Measurements from ENCODE around the gene NCOA7.
"Not testable (repeated sequence)": the region's sequence is repeated elsewhere in the genome, so short reads cannot be mapped to it uniquely, and the experiment has no call there.

Gene NCOA7

DNA sequence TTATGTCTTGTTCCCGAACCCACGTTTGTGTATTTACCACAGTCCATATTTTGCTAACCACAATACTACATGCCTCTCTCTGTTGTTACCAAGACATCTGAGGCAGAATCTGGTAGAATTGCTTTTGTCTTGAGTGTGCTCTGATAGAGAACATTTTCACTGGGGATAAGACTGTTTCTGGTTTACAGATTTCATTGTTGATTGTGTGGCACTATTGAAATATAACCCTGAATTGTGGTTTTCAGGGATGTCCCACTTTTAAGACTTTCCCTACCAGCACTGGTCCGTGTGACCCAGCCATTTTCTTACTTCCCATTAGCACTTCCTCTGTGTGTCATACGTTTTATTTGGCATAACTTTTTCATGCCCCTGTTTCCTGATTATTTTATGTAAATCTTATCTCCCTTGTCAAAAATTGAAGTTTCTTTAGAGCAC, 12.2 kb downstream of the NCOA7 start:
- Histone ChIP-seq H3K9ac (ENCODE audit: low read length) (peak overlapping the region; percentile 6; the same call in 1 of the 2 replicates), H4K20me1 (ENCODE audit: low read depth, low read length) (no peaks in the 10 kb centered on the region; the same call in 1 of the 2 replicates), H3K4me2 (ENCODE audit: low read depth, low read length, poor library complexity, severe bottlenecking) (peak overlapping the region; percentile 52), H3K79me2 (ENCODE audit: insufficient read depth, low read length) (peaks cover 88% of the 10 kb centered on the region), H3K9me3 (ENCODE audit: insufficient read depth, low read length) (no peaks in the 10 kb centered on the region), H3K27ac (ENCODE audit: low read depth, low read length) (peak overlapping the region; percentile 61), H3K4me3 (ENCODE audit: insufficient read depth, low read length, poor library complexity, severe bottlenecking) (no peak overlapping the region), H3K9me2 (replicated peaks; ENCODE audit: insufficient read depth, low read length) (no peaks in the 10 kb centered on the region), H3K27me3 (ENCODE audit: low read length) (no peaks in the 10 kb centered on the region), H3K36me3 (ENCODE audit: low read length) (peaks cover 10% of the 10 kb centered on the region), H2AFZ (ENCODE audit: low read depth, low read length, severe bottlenecking) (no peak overlapping the region), H3F3A (ENCODE audit: insufficient read depth) (peaks cover 17% of the 10 kb centered on the region)
- TF ChIP-seq EZH2phosphoT487 (conservative IDR thresholded peaks at IDR 0.05; ENCODE audit: low read length): no peak
- TF ChIP-seq, protein P1, sequence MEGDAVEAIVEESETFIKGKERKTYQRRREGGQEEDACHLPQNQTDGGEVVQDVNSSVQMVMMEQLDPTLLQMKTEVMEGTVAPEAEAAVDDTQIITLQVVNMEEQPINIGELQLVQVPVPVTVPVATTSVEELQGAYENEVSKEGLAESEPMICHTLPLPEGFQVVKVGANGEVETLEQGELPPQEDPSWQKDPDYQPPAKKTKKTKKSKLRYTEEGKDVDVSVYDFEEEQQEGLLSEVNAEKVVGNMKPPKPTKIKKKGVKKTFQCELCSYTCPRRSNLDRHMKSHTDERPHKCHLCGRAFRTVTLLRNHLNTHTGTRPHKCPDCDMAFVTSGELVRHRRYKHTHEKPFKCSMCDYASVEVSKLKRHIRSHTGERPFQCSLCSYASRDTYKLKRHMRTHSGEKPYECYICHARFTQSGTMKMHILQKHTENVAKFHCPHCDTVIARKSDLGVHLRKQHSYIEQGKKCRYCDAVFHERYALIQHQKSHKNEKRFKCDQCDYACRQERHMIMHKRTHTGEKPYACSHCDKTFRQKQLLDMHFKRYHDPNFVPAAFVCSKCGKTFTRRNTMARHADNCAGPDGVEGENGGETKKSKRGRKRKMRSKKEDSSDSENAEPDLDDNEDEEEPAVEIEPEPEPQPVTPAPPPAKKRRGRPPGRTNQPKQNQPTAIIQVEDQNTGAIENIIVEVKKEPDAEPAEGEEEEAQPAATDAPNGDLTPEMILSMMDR (IDR thresholded peaks at IDR 0.05; ENCODE audit: insufficient read depth, low read length, poor library complexity, severe bottlenecking): no peak

DNA sequence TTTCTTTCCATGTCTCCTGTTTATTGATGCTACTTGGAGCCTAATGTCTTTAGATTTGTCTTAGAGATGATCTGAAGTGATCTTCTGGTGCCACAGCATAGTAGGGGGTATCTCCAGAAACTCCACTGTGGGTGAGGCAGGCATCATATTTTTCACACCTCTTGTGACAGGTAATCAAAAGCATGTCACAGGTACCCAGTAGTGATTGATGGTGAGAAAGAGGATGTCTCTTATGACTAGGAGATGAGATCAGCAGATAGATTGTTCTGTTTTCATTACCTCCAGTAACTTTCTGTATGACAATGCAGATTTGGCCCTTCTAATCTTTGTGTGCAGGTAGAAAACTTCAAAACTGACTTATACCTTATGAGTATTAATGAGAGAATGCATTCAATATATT, 13.5 kb downstream of the NCOA7 start:
- no peak for TF ChIP-seq EZH2phosphoT487 (conservative IDR thresholded peaks at IDR 0.05; ENCODE audit: low read length)
- TF ChIP-seq, protein P1 (IDR thresholded peaks at IDR 0.05; ENCODE audit: insufficient read depth, low read length, poor library complexity, severe bottlenecking): no peak
- H3K4me3 ChIP-seq (ENCODE audit: insufficient read depth, low read length, poor library complexity, severe bottlenecking): no peak overlapping the region
- H4K20me1 ChIP-seq (ENCODE audit: low read depth, low read length): no peaks in the 10 kb centered on the region; the same call in 1 of the 2 replicates
- no peak overlapping the region for H3K27ac ChIP-seq (ENCODE audit: low read depth, low read length)
- H3F3A ChIP-seq (ENCODE audit: insufficient read depth): peaks cover 16% of the 10 kb centered on the region; the same call in 1 of the 2 replicates
- no peak overlapping the region for H3K9ac ChIP-seq (ENCODE audit: low read length)
- peaks cover 10% of the 10 kb centered on the region for H3K36me3 ChIP-seq (ENCODE audit: low read length)
- H3K4me2 ChIP-seq (ENCODE audit: low read depth, low read length, poor library complexity, severe bottlenecking): no peak overlapping the region
- H3K9me2 ChIP-seq (replicated peaks; ENCODE audit: insufficient read depth, low read length): no peaks in the 10 kb centered on the region
- no peak overlapping the region for H2AFZ ChIP-seq (ENCODE audit: low read depth, low read length, severe bottlenecking)
- H3K79me2 ChIP-seq (ENCODE audit: insufficient read depth, low read length): peaks cover 96% of the 10 kb centered on the region
- H3K27me3 ChIP-seq (ENCODE audit: low read length): no peaks in the 10 kb centered on the region
- H3K9me3 ChIP-seq (ENCODE audit: insufficient read depth, low read length): no peaks in the 10 kb centered on the region

DNA sequence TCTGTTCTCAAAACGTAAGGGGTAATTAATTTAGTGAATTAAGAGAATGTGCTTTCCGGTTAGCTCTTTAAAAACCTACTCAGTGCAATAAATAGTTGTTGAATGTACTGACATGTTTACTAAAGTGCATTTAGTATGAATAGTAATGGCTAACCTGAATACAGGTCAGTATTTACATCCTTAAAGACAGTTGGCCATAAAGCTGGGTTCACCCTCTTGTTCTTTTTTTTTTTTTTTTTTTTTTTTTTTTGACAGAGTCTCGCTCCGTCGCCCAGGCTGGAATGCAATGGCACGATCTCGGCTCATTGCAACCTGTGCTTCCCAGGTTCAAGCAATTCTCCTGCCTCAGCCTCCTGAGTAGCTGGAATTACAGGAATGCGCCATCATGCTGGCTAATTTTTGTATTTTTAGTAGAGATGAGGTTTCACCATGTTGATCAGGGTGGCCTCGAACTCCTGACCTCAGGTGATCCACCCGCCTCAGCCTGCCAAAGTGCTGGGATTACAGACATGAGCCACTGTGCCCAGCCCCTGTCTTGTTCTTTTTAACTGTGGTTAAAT, 14.2 kb downstream of the NCOA7 start:
- peaks cover 10% of the 10 kb centered on the region for H3K36me3 ChIP-seq (ENCODE audit: low read length)
- H4K20me1 ChIP-seq (ENCODE audit: low read depth, low read length); H3K27me3 ChIP-seq (ENCODE audit: low read length); H3K4me3 ChIP-seq (ENCODE audit: insufficient read depth, low read length, poor library complexity, severe bottlenecking); H3K9me2 ChIP-seq (replicated peaks; ENCODE audit: insufficient read depth, low read length); H3K4me2 ChIP-seq (ENCODE audit: low read depth, low read length, poor library complexity, severe bottlenecking); H3K27ac ChIP-seq (ENCODE audit: low read depth, low read length); H3K9me3 ChIP-seq (ENCODE audit: insufficient read depth, low read length); H3K9ac ChIP-seq (ENCODE audit: low read length); H2AFZ ChIP-seq (ENCODE audit: low read depth, low read length, severe bottlenecking): not testable (repeated sequence)
- peaks cover 96% of the 10 kb centered on the region for H3K79me2 ChIP-seq (ENCODE audit: insufficient read depth, low read length)
- H3F3A ChIP-seq (ENCODE audit: insufficient read depth): peaks cover 16% of the 10 kb centered on the region; the same call in 1 of the 2 replicates

DNA sequence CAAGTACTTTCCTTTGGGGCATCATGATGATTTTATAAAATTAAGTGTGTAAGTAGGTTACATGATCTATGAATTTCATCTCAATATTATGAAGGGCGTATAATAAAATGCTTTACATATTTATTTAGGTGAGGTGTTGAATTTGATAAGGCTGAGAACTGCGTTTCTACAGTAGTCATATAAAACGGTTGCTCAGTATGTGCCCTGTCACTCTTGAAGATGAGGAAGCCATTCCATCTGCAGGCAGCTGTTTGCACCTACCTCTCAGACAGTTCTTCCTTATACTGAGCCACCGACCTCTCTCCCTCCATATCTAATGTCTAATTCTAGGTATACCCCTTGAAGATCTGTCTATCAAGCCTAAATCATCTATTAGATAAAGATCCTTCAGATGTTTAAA, 16.1 kb downstream of the NCOA7 start:
- H3K9me2 ChIP-seq (replicated peaks; ENCODE audit: insufficient read depth, low read length): no peaks in the 10 kb centered on the region
- no peak overlapping the region for H2AFZ ChIP-seq (ENCODE audit: low read depth, low read length, severe bottlenecking)
- H3K79me2 ChIP-seq (ENCODE audit: insufficient read depth, low read length): peaks cover 96% of the 10 kb centered on the region
- H3K9ac ChIP-seq (ENCODE audit: low read length): no peak overlapping the region
- H3F3A ChIP-seq (ENCODE audit: insufficient read depth): peaks cover 22% of the 10 kb centered on the region; the same call in 1 of the 2 replicates
- H3K36me3 ChIP-seq (ENCODE audit: low read length): peaks cover 10% of the 10 kb centered on the region
- H3K4me3 ChIP-seq (ENCODE audit: insufficient read depth, low read length, poor library complexity, severe bottlenecking): no peak overlapping the region
- H3K4me2 ChIP-seq (ENCODE audit: low read depth, low read length, poor library complexity, severe bottlenecking): no peak overlapping the region
- peaks cover 4% of the 10 kb centered on the region; the same call in 1 of the 2 replicates for H4K20me1 ChIP-seq (ENCODE audit: low read depth, low read length)
- peak overlapping the region; percentile 14 for H3K27ac ChIP-seq (ENCODE audit: low read depth, low read length)
- TF ChIP-seq EZH2phosphoT487 (conservative IDR thresholded peaks at IDR 0.05; ENCODE audit: low read length): no peak
- TF ChIP-seq, protein P1 (IDR thresholded peaks at IDR 0.05; ENCODE audit: insufficient read depth, low read length, poor library complexity, severe bottlenecking): no peak
- no peaks in the 10 kb centered on the region for H3K9me3 ChIP-seq (ENCODE audit: insufficient read depth, low read length)
- no peaks in the 10 kb centered on the region for H3K27me3 ChIP-seq (ENCODE audit: low read length)

Measured in SU-DHL-6 (cell line).